Peyer's patch (tissue), 4 donors: ENCODE data around the gene TP53I11.

ENCODE experiments used
- POLR2A ChIP-seq, 2 donors: fragments of 450-650 bp; IDR thresholded peaks; one replicate each; pipeline ENCODE4 v1.5.1; 2017; ENCODE audit warnings: antibody characterized with exemption in 2 of 2, mild to moderate bottlenecking in 2 of 2, moderate library complexity in 2 of 2
- TF ChIP-seq, protein P1 (sequence below), 6 experiments: fragments of 450-650 bp in 4 of 6; fragments of 200-600 bp in 2 of 6; sonication (generic) in 1 of 6; IDR thresholded peaks; one replicate each; pipeline ENCODE4 v1.5.1; 2017 to 2019; ENCODE audit warnings: antibody characterized with exemption in 6 of 6, mild to moderate bottlenecking in 3 of 6, moderate library complexity in 1 of 6

DNA sequence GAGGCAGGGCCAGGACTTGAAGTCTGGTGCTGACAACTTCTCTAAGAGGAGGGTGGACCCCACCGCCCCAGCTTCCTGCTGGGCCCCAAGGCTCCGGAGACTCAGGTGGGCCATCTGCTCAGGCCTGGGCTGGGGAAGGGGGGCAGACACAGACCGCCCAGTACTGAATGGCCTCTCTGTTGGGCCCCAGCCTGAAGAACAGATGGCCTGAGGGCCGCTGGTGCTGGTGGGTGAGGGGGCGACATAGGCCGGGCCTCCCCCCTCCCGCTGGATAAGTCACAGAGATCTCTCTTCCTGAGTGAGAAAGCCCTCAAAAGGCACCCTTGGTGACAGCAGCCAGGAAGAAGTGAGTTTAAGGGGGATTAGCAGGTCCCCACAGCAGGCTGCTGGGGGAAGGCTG, 12.5 kb upstream of the TP53I11 start:
- TF ChIP-seq, protein P1, sequence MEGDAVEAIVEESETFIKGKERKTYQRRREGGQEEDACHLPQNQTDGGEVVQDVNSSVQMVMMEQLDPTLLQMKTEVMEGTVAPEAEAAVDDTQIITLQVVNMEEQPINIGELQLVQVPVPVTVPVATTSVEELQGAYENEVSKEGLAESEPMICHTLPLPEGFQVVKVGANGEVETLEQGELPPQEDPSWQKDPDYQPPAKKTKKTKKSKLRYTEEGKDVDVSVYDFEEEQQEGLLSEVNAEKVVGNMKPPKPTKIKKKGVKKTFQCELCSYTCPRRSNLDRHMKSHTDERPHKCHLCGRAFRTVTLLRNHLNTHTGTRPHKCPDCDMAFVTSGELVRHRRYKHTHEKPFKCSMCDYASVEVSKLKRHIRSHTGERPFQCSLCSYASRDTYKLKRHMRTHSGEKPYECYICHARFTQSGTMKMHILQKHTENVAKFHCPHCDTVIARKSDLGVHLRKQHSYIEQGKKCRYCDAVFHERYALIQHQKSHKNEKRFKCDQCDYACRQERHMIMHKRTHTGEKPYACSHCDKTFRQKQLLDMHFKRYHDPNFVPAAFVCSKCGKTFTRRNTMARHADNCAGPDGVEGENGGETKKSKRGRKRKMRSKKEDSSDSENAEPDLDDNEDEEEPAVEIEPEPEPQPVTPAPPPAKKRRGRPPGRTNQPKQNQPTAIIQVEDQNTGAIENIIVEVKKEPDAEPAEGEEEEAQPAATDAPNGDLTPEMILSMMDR (IDR thresholded peaks at IDR 0.05) = no peak
- TF ChIP-seq POLR2A (IDR thresholded peaks at IDR 0.05) = no peak
